T-cell (primary cell): ENCODE data around the gene SPEF1. TPM values are rescaled to one million over a fixed set of nuclear protein-coding genes. Genes with fewer than 3 reads are reported as not detected.

Experiments used
- ATAC-seq, 4 experiments: fragments of 200-7000 bp in 3 of 4; fragments of 150-1000 bp in 1 of 4; cut with Tn5 transposase; replicated peaks in 1 of 4; 1 replicate in 3 of 4; 2 replicates in 1 of 4; pipeline ENCODE4 v1.10.0; 2021; ENCODE audit warnings: moderate library complexity in 3 of 4, mild to moderate bottlenecking in 2 of 4, moderate number of reproducible peaks in 1 of 4
- CTCF ChIA-PET, 2 donors: fragments of 300-600 bp; sonication (Branson Sonifier 250); formaldehyde crosslinking; loops; one replicate each; lab custom pipeline; 2022; ENCODE audit warnings: antibody characterized with exemption in 2 of 2; lab: Charles Lee
- POLR2A ChIA-PET, 2 donors: fragments of 300-600 bp; sonication (Branson Sonifier 250); formaldehyde crosslinking; loops; one replicate each; lab custom pipeline; 2022; ENCODE audit warnings: antibody characterized with exemption in 2 of 2; lab: Charles Lee
- DNase-seq, 35 experiments: peaks; one replicate each; pipeline versions ENCODE4 v3.0.0 to v3.0.0-alpha.2; 2013 to 2023
- H3K27ac ChIP-seq: one replicate; pipeline ENCODE4 v1.5.1; 2013; ENCODE audit warnings: low read length
- H3K27me3 ChIP-seq, 2 experiments: replicated peaks in 1 of 2; 1 replicate in 1 of 2; 2 replicates in 1 of 2; pipeline versions ENCODE4 v1.6.1 to v1.7.0; 2013; ENCODE audit warnings: low read length in 1 of 2, mixed read lengths in 1 of 2; ENCODE audit not compliant: control insufficient read depth in 2 of 2, insufficient read depth in 2 of 2; ENCODE audit errors: extremely low read depth in 1 of 2
- H3K36me3 ChIP-seq, 2 donors: 1 replicate in 1 of 2; 2 replicates in 1 of 2; pipeline versions ENCODE4 v1.6.1 to v1.7.0; 2013; ENCODE audit warnings: low read length in 1 of 2; ENCODE audit not compliant: control insufficient read depth in 2 of 2, insufficient read depth in 1 of 2; ENCODE audit errors: extremely low read depth in 1 of 2
- H3K4me1 ChIP-seq, 2 experiments: 1 replicate in 1 of 2; 2 replicates in 1 of 2; pipeline versions ENCODE4 v1.6.1 to v1.7.0; 2013; ENCODE audit warnings: low read length in 2 of 2, mixed read lengths in 1 of 2; ENCODE audit not compliant: insufficient read depth in 2 of 2, control insufficient read depth in 1 of 2; ENCODE audit errors: extremely low read depth in 1 of 2
- H3K4me3 ChIP-seq, 2 donors: 1 replicate in 1 of 2; 2 replicates in 1 of 2; pipeline versions ENCODE4 v1.5.1 to v1.7.0; 2013; ENCODE audit warnings: mild to moderate bottlenecking in 2 of 2, low read length in 1 of 2, moderate library complexity in 1 of 2; ENCODE audit not compliant: control insufficient read depth in 1 of 2; ENCODE audit errors: extremely low read depth in 1 of 2
- H3K9me3 ChIP-seq: 2 replicates; pipeline ENCODE4 v1.7.0; 2013
- H3K27ac Mint-ChIP-seq, 2 donors: one replicate each; pipeline ENCODE4 v1.8.0; 2020 to 2021; ENCODE audit warnings: mild to moderate bottlenecking in 2 of 2, mixed read lengths in 2 of 2
- H3K27me3 Mint-ChIP-seq, 2 donors: one replicate each; pipeline ENCODE4 v1.8.0; 2021 to 2022; ENCODE audit warnings: mixed read lengths in 2 of 2
- H3K36me3 Mint-ChIP-seq: one replicate; pipeline ENCODE4 v1.8.0; 2021; ENCODE audit warnings: mixed read lengths
- H3K4me1 Mint-ChIP-seq, 3 donors: one replicate each; pipeline ENCODE4 v1.8.0; 2020 to 2022; ENCODE audit warnings: mixed read lengths in 3 of 3, mild to moderate bottlenecking in 1 of 3
- H3K4me3 Mint-ChIP-seq, 3 donors: one replicate each; pipeline ENCODE4 v1.8.0; 2020 to 2022; ENCODE audit warnings: mild to moderate bottlenecking in 3 of 3, mixed read lengths in 3 of 3, moderate library complexity in 3 of 3
- H3K9me3 Mint-ChIP-seq, 3 donors: one replicate each; pipeline ENCODE4 v1.8.0; 2020 to 2022; ENCODE audit warnings: mixed read lengths in 3 of 3
- WGBS: methylation state at CpG from one replicate; pipeline ENCODE4 v1.1.5; 2013; ENCODE audit warnings: missing lambda C conversion rate; ENCODE audit not compliant: insufficient coverage; 5-methylcytosine and 5-hydroxymethylcytosine counted together
- total RNA-seq, 35 experiments: library from RNA in 6 of 35; stranded (reverse) in 6 of 35; fragments of 120-200 nt in 1 of 35; gene quantifications; one replicate each; pipeline versions ENCODE4 v1.2.1 to v1.2.4 and lab custom pipeline; 2013 to 2026

The SPEF1 gene
- total RNA-seq, 5 donors from 2014 or later (not counting 1 experiment from before 2014, with no cell fraction given): 0.16 TPM; not detected in 4

GRCh38 chr20:3784216-3784853, 3.1 kb upstream of the SPEF1 start:
- CTCF ChIA-PET: no interaction called here
- H3K36me3 ChIP-seq: no peaks in the 10 kb centered on the region
- peaks cover 14 to 45% of the 10 kb centered on the region in 2 experiments for H3K4me1 ChIP-seq
- DNase-seq (no peak), ATAC-seq (no peak)
- Mint-ChIP-seq H3K36me3 (peaks cover 4% of the 10 kb centered on the region), H3K4me1 (peaks cover 46 to 61% (median 56%) of the 10 kb centered on the region in 3 donors), H3K4me3 (peak overlapping the region; percentile 3 to 70 (median 47)), H3K27ac (peak overlapping the region in 1 of 2 donors; percentile 81), H3K9me3 (no peaks in the 10 kb centered on the region), H3K27me3 (peaks cover 2 to 4% of the 10 kb centered on the region in 2 donors)
- H3K27me3 ChIP-seq: peaks cover 1% of the 10 kb centered on the region in 2 experiments
- H3K4me3 ChIP-seq: no peak overlapping the region
- H3K27ac ChIP-seq: no peak overlapping the region
- H3K9me3 ChIP-seq: no peaks in the 10 kb centered on the region
- POLR2A ChIA-PET: no interaction called here
- WGBS: 94% methylated on average over 17 of the region's 17 CpGs

- Histone ChIP-seq H3K4me3 (no peak overlapping the region), H3K9me3 (no peaks in the 10 kb centered on the region), H3K36me3 (no peaks in the 10 kb centered on the region), H3K27me3 (peaks cover 2 to 8% of the 10 kb centered on the region in 2 experiments), H3K4me1 (peaks cover 14 to 46% of the 10 kb centered on the region in 2 experiments), H3K27ac (no peak overlapping the region)
- peaks cover 2 to 7% of the 10 kb centered on the region in 2 donors for H3K27me3 Mint-ChIP-seq
- peak overlapping the region in 2 of 3 donors; percentile 50 to 70 for H3K4me3 Mint-ChIP-seq
- WGBS: 91% methylated on average over 7 of the region's 10 CpGs
- no peaks in the 10 kb centered on the region for H3K9me3 Mint-ChIP-seq
- H3K36me3 Mint-ChIP-seq: peaks cover 4% of the 10 kb centered on the region
- ChIA-PET POLR2A (no interaction called here), CTCF (no interaction called here)
- DNase-seq (no peak), ATAC-seq (no peak)
- peaks cover 42 to 59% (median 51%) of the 10 kb centered on the region in 3 donors for H3K4me1 Mint-ChIP-seq
- peak overlapping the region; percentile 32 to 70 for H3K27ac Mint-ChIP-seq
Measured at GRCh38 chr20:3783511-3784195, 2.4 kb upstream of the SPEF1 start.

- Mint-ChIP-seq H3K27ac (peak overlapping the region; percentile 32 to 70), H3K27me3 (peaks cover 4 to 7% of the 10 kb centered on the region in 2 donors), H3K9me3 (no peaks in the 10 kb centered on the region), H3K4me1 (peaks cover 42 to 57% (median 45%) of the 10 kb centered on the region in 3 donors), H3K4me3 (no peak overlapping the region), H3K36me3 (peaks cover 4% of the 10 kb centered on the region)
- WGBS: 92% methylated on average over 2 of the region's 2 CpGs
- Histone ChIP-seq H3K27ac (no peak overlapping the region), H3K27me3 (peaks cover 2 to 14% of the 10 kb centered on the region in 2 experiments), H3K4me1 (peaks cover 12 to 51% of the 10 kb centered on the region in 2 experiments), H3K36me3 (no peaks in the 10 kb centered on the region), H3K4me3 (no peak overlapping the region), H3K9me3 (no peaks in the 10 kb centered on the region)
- ChIA-PET CTCF (no interaction called here), POLR2A (no interaction called here)
- no peak for DNase-seq
- no peak for ATAC-seq
Measured at GRCh38 chr20:3783068-3783489, 1.8 kb upstream of the SPEF1 start.

GRCh38 chr20:3782597-3782996, 1.3 kb upstream of the SPEF1 start:
- POLR2A ChIA-PET: no interaction called here
- WGBS: 100% methylated on average over 4 of the region's 6 CpGs

GRCh38 chr20:3778976-3779375, 2.3 kb downstream of the SPEF1 start:
- 26% methylated on average over 12 of the region's 18 CpGs for WGBS
- DNase-seq (no peak), ATAC-seq (no peak)
- H3K36me3 Mint-ChIP-seq: no peaks in the 10 kb centered on the region
- Histone ChIP-seq H3K4me3 (no peak overlapping the region), H3K27me3 (peaks cover 2 to 27% of the 10 kb centered on the region in 2 experiments), H3K36me3 (no peaks in the 10 kb centered on the region), H3K27ac (no peak overlapping the region), H3K9me3 (no peaks in the 10 kb centered on the region), H3K4me1 (peaks cover 8 to 34% of the 10 kb centered on the region in 2 experiments)
- ChIA-PET CTCF (interaction anchor here (0.6 to 1.5 kb wide), 3 partner anchors 11 to 98 kb away, joined by 3 to 6 read pairs (median 3); partner anchors contain the start of gene ADISSP (in 1 of the 2)), POLR2A (no interaction called here)
- H3K4me1 Mint-ChIP-seq: peaks cover 34 to 46% (median 34%) of the 10 kb centered on the region in 3 donors
- no peaks in the 10 kb centered on the region for H3K9me3 Mint-ChIP-seq
- peaks cover 4 to 7% of the 10 kb centered on the region in 2 donors for H3K27me3 Mint-ChIP-seq
- no peak overlapping the region for H3K27ac Mint-ChIP-seq
- peak overlapping the region in 2 of 3 donors; percentile 17 to 79 for H3K4me3 Mint-ChIP-seq

More at GRCh38 chr20:3782597-3782996, 1.3 kb upstream of the SPEF1 start:
- Histone ChIP-seq H3K27me3 (peaks cover 2 to 18% of the 10 kb centered on the region in 2 experiments), H3K27ac (no peak overlapping the region), H3K9me3 (no peaks in the 10 kb centered on the region), H3K36me3 (no peaks in the 10 kb centered on the region), H3K4me1 (peaks cover 13 to 51% of the 10 kb centered on the region in 2 experiments), H3K4me3 (no peak overlapping the region)
- H3K27me3 Mint-ChIP-seq: peaks cover 4 to 7% of the 10 kb centered on the region in 2 donors
- peak overlapping the region in 1 of 2 donors; percentile 58 for H3K27ac Mint-ChIP-seq
- H3K4me1 Mint-ChIP-seq: peaks cover 40 to 56% (median 41%) of the 10 kb centered on the region in 3 donors
- H3K4me3 Mint-ChIP-seq: no peak overlapping the region
- no peak for ATAC-seq
- H3K36me3 Mint-ChIP-seq: peaks cover 4% of the 10 kb centered on the region
- CTCF ChIA-PET: no interaction called here
- DNase-seq: no peak
- no peaks in the 10 kb centered on the region for H3K9me3 Mint-ChIP-seq
